Measurements from ENCODE around the gene PTPRC.

PTPRC gene

GRCh38 chr1:198798923-198799386, 160.1 kb downstream of the PTPRC start:
- Histone ChIP-seq H3K79me1 (replicated peaks; ENCODE audit: low read length, poor library complexity, severe bottlenecking) (no peaks in the 10 kb centered on the region), H3K4me1 (ENCODE audit: control insufficient read depth, insufficient read depth, low read depth, low read length) (no peaks in the 10 kb centered on the region), H3K27me3 (ENCODE audit: control insufficient read depth in 1 of 2, insufficient read depth in 1 of 2, low read length in 2 of 2) (no peaks in the 10 kb centered on the region), H3K9me3 (ENCODE audit: control insufficient read depth, low read length) (peaks cover 23% of the 10 kb centered on the region), H2BK120ac (ENCODE audit: low read depth, low read length) (no peak overlapping the region), H4K91ac (ENCODE audit: low read length) (no peak overlapping the region), H2AK5ac (ENCODE audit: low read length, severe bottlenecking) (no peak overlapping the region), H3K14ac (ENCODE audit: low read length in 2 of 2) (no peak overlapping the region), H3K27ac (ENCODE audit: low read length, poor library complexity, severe bottlenecking) (no peak overlapping the region), H4K8ac (ENCODE audit: low read length) (no peak overlapping the region), H3K4ac (ENCODE audit: low read depth in 1 of 2, low read length in 2 of 2) (no peak overlapping the region), H3K4me3 (ENCODE audit: insufficient read depth in 1 of 2, low read depth in 1 of 2, low read length in 2 of 2) (no peak overlapping the region), H2BK12ac (ENCODE audit: low read length in 2 of 2) (no peak overlapping the region), H2BK5ac (ENCODE audit: low read depth, low read length, poor library complexity, severe bottlenecking) (no peak overlapping the region), H3K18ac (ENCODE audit: low read depth in 1 of 2, low read length in 2 of 2) (no peak overlapping the region), H2BK15ac (ENCODE audit: low read depth, poor library complexity, severe bottlenecking) (no peak overlapping the region), H3K36me3 (ENCODE audit: control insufficient read depth in 1 of 2, insufficient read depth in 2 of 2, low read depth in 1 of 2, low read length in 2 of 2) (no peaks in the 10 kb centered on the region), H3K23ac (ENCODE audit: low read length in 2 of 2) (no peak overlapping the region), H3K4me2 (ENCODE audit: low read length, poor library complexity, severe bottlenecking) (no peak overlapping the region), H2AFZ (ENCODE audit: low read depth, low read length) (no peak overlapping the region), H3K9ac (ENCODE audit: low read length) (no peak overlapping the region)
- WGBS: 78% methylated on average over 1 of the region's 1 CpG
- DNase-seq: no peak

DNA sequence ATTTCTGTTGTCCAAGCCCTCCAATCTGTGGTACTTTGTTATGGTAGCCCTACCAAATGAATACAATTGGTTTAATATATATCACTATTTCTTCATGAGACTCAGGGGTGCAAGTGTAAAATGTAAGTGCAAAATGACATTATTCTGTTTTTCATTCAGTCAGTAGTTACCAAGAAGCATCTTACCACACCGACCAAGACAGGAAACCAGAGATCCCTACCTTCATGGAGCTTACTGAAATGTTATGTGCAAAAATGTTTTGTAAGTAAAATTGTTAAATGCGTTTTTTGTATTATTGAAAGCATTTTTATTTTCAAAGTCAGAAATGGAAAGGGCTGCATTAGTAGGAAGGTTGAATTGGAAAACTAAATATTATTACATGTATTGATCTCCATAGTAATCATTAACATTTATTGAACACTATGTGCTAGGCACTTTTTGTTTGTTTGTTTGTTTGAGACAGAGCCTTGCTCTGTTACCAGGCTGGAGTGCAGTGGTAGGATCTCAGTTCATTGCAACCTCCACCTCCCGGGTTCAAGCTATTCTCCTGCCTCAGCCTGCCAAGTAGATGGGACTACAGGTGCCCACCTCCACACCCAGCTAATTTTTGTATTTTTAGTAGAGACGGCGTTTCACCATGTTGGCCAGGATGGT, 166.8 kb downstream of the PTPRC start:
- Histone ChIP-seq H3K36me3 (ENCODE audit: control insufficient read depth in 1 of 2, insufficient read depth in 2 of 2, low read depth in 1 of 2, low read length in 2 of 2) (no peaks in the 10 kb centered on the region), H3K27me3 (ENCODE audit: control insufficient read depth in 1 of 2, insufficient read depth in 1 of 2, low read length in 2 of 2) (no peaks in the 10 kb centered on the region), H3K18ac (ENCODE audit: low read depth in 1 of 2, low read length in 2 of 2) (no peak overlapping the region), H2AFZ (ENCODE audit: low read depth, low read length) (no peak overlapping the region), H3K9me3 (ENCODE audit: control insufficient read depth, low read length) (peaks cover 4% of the 10 kb centered on the region), H2AK5ac (ENCODE audit: low read length, severe bottlenecking) (no peak overlapping the region), H3K14ac (ENCODE audit: low read length in 2 of 2) (no peak overlapping the region), H3K79me1 (replicated peaks; ENCODE audit: low read length, poor library complexity, severe bottlenecking) (no peaks in the 10 kb centered on the region), H3K9ac (ENCODE audit: low read length) (no peak overlapping the region), H2BK12ac (ENCODE audit: low read length in 2 of 2) (no peak overlapping the region), H4K91ac (ENCODE audit: low read length) (no peak overlapping the region), H2BK5ac (ENCODE audit: low read depth, low read length, poor library complexity, severe bottlenecking) (no peak overlapping the region), H4K8ac (ENCODE audit: low read length) (no peak overlapping the region), H3K23ac (ENCODE audit: low read length in 2 of 2) (no peak overlapping the region), H2BK120ac (ENCODE audit: low read depth, low read length) (no peak overlapping the region), H3K4me2 (ENCODE audit: low read length, poor library complexity, severe bottlenecking) (no peak overlapping the region), H2BK15ac (ENCODE audit: low read depth, poor library complexity, severe bottlenecking) (no peak overlapping the region), H3K4ac (ENCODE audit: low read depth in 1 of 2, low read length in 2 of 2) (no peak overlapping the region), H3K4me1 (ENCODE audit: control insufficient read depth, insufficient read depth, low read depth, low read length) (no peaks in the 10 kb centered on the region), H3K27ac (ENCODE audit: low read length, poor library complexity, severe bottlenecking) (no peak overlapping the region), H3K4me3 (ENCODE audit: insufficient read depth in 1 of 2, low read depth in 1 of 2, low read length in 2 of 2) (no peak overlapping the region)
- WGBS: 100% methylated on average over 3 of the region's 5 CpGs
- DNase-seq: no peak

- 98% methylated on average over 4 of the region's 5 CpGs for WGBS
- no peak overlapping the region for H2AK5ac ChIP-seq (ENCODE audit: low read length, severe bottlenecking)
Observed at GRCh38 chr1:198806861-198807260, 168.0 kb downstream of the PTPRC start.

More at GRCh38 chr1:198806861-198807260, 168.0 kb downstream of the PTPRC start:
- Histone ChIP-seq H2AFZ (ENCODE audit: low read depth, low read length) (no peak overlapping the region), H3K9ac (ENCODE audit: low read length) (no peak overlapping the region), H2BK120ac (ENCODE audit: low read depth, low read length) (no peak overlapping the region), H3K27me3 (ENCODE audit: control insufficient read depth in 1 of 2, insufficient read depth in 1 of 2, low read length in 2 of 2) (no peaks in the 10 kb centered on the region), H2BK12ac (ENCODE audit: low read length in 2 of 2) (no peak overlapping the region), H3K4ac (ENCODE audit: low read depth in 1 of 2, low read length in 2 of 2) (no peak overlapping the region), H2BK15ac (ENCODE audit: low read depth, poor library complexity, severe bottlenecking) (no peak overlapping the region), H3K27ac (ENCODE audit: low read length, poor library complexity, severe bottlenecking) (no peak overlapping the region), H3K4me3 (ENCODE audit: insufficient read depth in 1 of 2, low read depth in 1 of 2, low read length in 2 of 2) (no peak overlapping the region), H3K14ac (ENCODE audit: low read length in 2 of 2) (no peak overlapping the region), H2BK5ac (ENCODE audit: low read depth, low read length, poor library complexity, severe bottlenecking) (no peak overlapping the region), H4K91ac (ENCODE audit: low read length) (no peak overlapping the region), H3K79me1 (replicated peaks; ENCODE audit: low read length, poor library complexity, severe bottlenecking) (peaks cover 3% of the 10 kb centered on the region), H3K4me1 (ENCODE audit: control insufficient read depth, insufficient read depth, low read depth, low read length) (no peaks in the 10 kb centered on the region), H4K8ac (ENCODE audit: low read length) (no peak overlapping the region), H3K23ac (ENCODE audit: low read length in 2 of 2) (no peak overlapping the region), H3K36me3 (ENCODE audit: control insufficient read depth in 1 of 2, insufficient read depth in 2 of 2, low read depth in 1 of 2, low read length in 2 of 2) (no peaks in the 10 kb centered on the region), H3K4me2 (ENCODE audit: low read length, poor library complexity, severe bottlenecking) (no peak overlapping the region), H3K9me3 (ENCODE audit: control insufficient read depth, low read length) (peaks cover 4% of the 10 kb centered on the region), H3K18ac (ENCODE audit: low read depth in 1 of 2, low read length in 2 of 2) (no peak overlapping the region)
- no peak for DNase-seq

Measured in mesenchymal stem cell (in vitro differentiated cells and primary cell).